Activated CD8-positive, alpha-beta memory T cell treated with anti-CD3 and anti-CD28 coated beads, Interleukin-2, amount 50 U/mL, for 48 hours (primary cell): ENCODE measurements around the gene ARFGAP2.

Experiments used
- DNase-seq: peaks from one replicate; pipeline ENCODE4 v3.0.0-alpha.2; 2020

Gene ARFGAP2

DNA sequence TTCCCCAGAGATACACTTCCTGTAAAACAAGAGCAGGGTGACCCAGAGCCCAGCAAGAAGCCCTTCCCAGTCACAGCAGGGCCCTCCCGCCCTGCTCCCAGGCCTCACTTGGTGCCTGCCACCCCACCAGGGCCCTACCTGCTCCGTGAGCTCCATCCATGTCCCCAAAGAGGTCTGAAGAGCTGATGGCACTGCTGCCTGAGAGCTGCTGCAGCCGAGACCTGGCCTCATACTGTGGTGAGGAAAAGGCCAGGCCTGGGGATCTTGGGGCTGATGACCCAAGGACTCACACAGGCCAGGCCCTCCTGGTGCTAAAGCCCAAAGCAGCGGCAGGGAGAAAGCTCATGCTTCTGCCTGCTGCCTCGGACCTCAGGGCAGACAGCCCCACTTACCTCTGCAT is 10.3 kb downstream of the ARFGAP2 start:
- DNase-seq: no peak

DNA sequence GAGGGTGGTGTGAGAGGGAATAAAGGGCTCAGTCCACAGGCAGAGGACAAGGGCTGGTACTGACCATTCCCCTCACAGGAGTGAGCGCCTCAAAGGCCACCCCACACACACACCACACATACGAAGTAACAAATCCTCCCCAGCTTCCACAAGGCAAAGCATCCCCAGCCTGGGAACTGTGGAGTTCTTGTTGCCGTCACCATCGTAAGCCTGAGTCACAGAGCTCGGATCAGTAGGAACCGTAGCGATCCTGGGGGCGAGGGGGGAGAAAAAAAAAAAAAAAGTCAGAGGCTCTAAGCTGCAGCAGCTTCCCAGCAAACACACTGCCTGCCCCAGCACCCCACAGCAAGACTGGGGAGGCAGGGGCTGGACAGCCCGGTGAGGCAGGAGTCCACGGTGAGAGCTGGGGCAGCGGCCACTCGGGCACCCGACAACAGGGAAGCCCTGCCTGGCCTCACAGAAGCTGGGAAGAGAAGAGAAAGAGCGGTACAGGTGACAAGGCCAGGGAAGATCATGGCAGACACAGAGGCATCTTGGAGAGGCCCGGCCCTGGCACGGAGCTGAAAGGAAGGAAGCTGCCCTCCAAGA is 11.3 kb downstream of the ARFGAP2 start:
- no peak for DNase-seq

DNA sequence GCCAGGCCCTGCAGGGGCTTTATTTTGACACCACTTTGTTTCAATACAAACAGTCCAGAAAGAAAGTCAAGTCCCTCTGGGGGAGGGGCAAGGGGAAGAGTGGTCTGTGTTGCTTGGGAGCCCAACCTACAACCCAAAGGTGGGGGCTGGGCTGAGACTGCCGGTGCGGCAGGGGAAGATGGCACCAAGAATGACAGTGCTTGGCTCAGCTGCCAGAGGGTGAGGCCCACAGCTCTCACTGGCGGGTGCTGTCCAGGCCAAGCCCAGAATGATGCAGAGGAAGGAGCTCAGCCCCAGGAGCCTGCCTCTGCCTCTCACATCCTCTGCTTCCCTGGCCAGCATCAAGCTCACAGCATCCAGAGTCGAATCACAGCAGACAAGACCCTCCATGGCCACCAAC is 12.4 kb downstream of the ARFGAP2 start:
- no peak for DNase-seq

DNA sequence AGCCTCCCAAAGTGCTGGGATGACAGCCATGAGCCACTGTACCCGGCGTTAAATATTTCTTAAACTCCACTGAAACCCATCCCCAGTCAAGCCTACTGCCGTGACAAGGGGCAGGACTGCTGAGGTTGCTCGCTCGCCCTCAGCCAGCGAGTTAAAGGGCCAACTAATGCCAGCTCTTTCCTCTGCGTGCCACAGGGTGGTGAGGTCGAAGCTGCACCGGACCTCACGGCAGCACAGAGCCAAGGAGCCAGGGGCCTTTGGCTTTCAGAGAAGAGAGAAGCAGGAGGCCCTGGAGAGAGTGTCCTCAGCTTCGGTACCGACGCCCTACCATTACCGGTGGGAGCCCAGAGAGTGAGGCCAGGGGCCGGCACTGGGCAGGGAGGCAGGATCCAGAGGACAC is 12.8 kb downstream of the ARFGAP2 start:
- DNase-seq: no peak

DNA sequence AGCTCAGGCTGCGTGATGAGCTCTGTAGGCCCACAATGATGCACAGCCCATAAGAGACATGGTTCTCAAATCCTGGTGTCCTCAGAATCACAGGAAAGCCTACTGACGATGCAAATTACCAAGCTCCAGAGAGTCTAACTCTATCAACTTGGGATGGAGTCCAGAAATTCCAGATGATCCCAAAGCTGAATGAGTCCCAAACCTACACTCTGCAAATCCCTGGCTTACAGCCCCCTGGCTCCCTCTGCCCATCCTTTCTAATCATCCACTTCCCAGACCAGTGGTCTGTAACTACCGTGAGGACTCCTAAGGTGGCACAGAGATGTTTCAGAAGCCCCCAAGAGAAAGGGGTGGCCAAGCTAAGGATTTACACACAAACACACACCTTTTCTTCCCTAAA is 13.5 kb downstream of the ARFGAP2 start:
- DNase-seq: no peak

DNA sequence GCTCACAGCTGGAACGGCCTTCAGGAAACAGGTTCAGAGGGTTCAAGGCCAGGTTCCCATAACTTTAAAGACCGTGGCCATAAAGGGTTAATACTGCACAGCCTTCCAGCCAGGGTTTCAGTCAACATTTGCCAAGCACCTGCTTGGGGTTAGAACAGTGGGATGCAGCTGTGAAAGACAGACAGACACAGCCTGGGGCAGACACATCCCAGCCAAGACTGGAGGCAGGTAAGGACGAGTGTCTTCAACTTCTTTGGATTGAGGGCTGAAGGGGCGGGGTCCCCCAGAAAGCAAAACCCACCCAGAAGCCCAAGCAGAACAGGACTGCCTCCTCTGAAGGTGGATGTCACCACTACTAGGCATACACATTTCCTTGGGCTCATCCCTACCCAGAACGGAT is 14.3 kb downstream of the ARFGAP2 start:
- no peak for DNase-seq

DNA sequence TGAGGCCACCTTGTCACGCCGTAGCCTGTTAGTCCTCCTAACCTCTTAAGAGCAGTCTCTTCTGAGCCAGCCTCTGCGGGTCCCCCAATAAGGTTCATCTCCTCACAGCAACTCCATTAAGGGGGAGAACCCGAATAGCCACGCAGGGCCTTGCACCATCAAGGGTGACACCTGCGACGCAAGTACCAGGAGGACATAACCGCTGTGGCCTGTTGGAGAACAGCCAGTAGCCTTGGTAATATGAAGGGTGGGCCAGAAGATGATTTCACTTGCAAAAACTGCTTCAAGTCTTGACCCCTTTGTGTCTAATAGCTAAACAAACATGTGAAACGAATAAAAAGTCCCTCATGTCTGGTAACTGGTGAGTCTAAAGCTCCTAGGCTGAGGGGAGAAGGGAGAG is 14.8 kb downstream of the ARFGAP2 start:
- no peak for DNase-seq

DNA sequence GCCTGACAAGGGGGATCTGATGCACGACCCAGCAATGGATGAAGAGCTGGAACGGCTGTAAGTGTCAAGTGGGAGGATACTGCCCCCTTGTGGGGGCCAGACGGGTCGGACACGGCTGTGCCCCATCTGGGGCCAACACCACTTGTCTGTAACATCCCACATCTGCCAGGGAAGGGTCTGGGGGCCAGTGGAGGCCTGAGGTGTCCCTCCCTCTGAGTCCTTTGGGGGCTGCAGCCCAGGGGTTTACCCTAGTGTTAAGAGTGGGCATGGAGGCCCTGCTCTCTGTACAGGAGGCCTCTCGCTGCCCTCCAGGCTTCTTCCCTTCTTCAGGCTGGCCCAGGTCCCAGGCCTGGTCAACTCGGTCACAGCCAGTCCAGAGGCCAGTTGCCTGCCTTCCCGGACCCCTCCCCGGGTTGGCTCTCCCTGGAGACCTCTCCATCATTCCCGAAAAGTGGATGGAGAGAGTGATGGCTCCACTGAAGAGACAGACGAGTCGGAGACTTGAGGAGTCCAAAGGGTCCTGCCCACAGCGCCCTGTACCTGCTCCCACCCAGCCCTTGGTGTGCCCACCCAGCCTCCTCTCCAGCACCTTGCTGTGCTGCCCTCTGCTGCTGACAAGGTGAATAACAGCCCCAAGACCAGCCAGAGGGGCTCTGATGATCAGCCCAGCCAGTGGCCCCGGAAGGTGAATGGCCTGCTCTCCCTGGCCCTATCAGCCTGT is 15.4 kb downstream of the ARFGAP2 start:
- DNase-seq: peak; percentile 79

DNA sequence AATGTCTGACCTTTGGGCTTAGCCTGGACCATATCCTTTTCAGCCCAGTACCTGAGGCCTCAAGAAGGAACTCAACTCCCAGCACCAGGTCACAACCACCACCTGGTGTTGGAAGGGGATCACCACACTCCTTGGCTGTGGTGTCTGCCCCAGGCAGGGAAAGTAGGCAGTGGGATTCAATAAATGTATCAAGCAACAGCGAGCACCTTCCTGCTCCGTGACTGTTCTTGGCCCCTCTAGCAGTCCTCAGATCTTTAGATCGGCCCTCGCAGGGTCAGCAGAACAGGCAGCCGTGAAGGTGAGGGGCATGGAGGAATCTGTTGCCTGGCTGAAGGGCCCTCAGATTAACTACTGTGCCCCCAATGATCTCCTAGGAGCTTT is 15.9 kb downstream of the ARFGAP2 start:
- DNase-seq: no peak

DNA sequence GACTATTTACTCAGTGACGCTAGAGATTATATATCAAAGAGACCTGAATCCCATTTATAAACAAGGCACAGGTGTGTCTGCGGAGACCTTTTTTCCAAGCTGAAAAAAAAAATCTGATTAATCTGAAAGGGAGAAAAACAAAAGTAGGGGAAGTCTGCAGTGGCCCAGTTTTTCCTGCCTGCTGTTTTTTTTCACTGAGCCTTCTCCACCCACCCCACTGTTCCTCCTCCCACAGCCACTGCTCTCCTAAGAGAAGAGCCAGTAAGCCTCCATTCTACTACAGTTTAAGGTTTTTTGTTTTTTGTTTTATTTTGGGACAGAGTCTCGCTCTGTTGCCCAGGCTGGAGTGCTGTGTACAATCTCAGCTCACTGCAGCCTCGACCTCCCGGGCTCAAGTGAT is 18.4 kb downstream of the ARFGAP2 start:
- no peak for DNase-seq

DNA sequence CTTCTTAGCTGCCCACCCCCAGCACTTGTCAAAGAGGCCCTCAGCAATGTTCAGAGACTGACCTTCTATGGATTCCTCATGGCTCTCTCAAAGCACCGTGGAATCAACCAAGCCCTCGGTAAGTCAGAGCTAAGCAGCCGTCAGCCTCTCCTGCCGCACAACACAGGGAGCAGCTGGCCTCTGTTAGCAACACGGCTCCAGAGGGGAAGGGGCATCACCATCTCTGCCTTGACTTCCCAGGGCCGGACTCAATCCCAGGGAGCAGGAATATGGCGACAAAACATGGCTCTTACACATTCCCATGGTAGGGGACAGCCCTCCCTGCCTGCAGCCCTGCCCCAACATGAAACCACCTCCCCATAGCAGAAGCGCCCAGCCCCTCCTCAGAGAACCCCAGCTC is 18.9 kb downstream of the ARFGAP2 start:
- DNase-seq: no peak

DNA sequence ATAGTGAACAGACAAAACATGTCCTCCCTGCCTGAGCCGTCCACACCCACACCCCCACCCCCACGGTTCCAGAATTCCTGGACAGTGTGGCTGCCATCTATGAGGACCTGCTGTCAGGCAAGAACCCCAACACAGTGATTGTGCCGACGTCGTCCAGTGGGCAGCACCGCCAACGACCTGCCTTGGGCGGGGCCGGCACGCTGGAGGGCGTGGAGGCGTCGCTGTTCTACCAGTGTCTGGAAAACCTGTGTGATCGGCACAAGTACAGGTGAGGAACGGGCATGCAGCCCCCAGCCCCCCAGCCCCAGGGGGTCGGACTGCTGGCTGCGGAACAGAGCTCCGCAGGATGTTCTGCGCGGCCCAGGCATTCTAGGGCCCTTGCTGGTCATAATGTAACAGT is 19.7 kb downstream of the ARFGAP2 start:
- no peak for DNase-seq

DNA sequence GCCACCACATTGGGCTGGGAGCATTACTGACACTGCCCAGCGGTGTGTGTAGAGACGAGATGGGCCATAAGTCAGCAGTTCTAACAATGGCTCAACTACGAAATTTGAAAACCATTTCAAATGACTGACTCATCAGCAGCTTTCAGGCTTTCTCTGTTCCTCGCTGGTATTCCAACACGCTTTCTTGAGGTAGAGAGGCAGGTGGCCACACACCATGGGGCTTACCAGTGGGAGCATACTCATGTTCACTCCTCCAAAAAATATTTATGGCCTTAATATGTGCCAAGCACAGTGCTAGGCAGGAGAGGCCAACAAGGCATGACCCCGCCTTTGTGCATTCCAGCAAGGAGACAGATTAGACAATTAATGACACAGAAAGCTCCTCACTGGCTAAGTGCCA is 20.3 kb downstream of the ARFGAP2 start:
- no peak for DNase-seq

DNA sequence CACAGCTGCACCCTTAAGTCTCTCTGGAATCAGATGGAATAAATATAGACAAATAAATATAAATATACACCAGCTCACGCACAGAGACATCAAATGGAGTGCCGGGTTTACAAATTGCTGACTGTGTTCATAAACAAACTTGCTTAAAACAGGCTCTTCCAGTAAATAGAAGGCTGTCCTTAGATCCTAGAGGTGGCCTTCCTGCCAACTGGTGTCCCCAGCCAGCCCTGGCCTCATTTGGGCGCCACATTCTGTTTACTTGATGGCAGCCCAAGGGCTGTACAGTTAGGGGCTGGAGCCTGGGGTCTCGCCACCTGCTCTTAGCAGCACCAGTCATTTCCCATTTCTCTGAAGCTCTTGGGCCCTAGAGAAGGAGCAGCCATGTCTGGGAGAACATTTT is 20.8 kb downstream of the ARFGAP2 start:
- DNase-seq: no peak

DNA sequence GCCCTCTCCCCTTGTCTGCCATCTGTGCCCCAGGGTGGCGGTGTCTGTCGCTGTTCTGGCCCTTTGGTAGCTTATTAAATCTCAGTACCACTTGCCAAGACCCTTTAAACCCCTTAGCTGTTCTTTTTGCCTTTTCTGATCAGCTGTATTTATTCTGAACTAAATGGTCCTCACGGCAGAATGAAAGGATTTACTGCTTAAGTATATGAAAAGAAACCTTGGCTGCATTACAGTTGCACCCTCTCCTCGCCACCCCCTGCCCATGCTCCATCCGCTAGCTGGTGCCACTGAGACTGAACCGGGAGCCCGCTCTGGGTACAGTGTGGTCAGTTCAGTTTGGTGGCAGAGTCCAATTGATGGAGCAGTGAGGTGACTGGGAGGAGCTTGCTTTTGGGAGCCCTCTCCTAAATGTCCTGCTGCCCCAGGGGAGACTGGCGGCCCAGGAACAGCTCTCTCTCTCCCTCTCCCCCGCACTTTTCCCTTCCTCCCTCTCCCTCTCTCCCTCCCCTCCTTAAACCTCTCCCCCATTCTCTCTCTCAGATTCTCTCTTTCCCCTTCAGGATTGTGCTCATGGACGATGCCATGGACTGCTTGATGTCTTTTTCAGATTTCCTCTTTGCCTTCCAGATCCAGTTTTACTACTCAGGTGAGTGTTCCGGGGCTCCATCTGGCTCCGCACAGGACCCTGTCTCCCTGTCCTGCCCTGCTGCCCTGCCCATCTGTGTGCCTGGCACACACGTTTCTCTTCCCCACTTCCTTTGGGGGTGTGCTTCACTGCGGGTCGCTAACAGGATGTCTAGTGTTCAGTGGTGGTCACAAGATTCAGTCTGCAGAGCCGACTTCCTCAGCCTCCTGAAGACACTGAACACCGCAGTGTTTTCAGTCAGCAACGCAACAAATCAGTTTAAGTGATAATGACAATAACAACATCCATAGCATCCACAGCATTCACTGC is 21.8 kb downstream of the ARFGAP2 start:
- no peak for DNase-seq

DNA sequence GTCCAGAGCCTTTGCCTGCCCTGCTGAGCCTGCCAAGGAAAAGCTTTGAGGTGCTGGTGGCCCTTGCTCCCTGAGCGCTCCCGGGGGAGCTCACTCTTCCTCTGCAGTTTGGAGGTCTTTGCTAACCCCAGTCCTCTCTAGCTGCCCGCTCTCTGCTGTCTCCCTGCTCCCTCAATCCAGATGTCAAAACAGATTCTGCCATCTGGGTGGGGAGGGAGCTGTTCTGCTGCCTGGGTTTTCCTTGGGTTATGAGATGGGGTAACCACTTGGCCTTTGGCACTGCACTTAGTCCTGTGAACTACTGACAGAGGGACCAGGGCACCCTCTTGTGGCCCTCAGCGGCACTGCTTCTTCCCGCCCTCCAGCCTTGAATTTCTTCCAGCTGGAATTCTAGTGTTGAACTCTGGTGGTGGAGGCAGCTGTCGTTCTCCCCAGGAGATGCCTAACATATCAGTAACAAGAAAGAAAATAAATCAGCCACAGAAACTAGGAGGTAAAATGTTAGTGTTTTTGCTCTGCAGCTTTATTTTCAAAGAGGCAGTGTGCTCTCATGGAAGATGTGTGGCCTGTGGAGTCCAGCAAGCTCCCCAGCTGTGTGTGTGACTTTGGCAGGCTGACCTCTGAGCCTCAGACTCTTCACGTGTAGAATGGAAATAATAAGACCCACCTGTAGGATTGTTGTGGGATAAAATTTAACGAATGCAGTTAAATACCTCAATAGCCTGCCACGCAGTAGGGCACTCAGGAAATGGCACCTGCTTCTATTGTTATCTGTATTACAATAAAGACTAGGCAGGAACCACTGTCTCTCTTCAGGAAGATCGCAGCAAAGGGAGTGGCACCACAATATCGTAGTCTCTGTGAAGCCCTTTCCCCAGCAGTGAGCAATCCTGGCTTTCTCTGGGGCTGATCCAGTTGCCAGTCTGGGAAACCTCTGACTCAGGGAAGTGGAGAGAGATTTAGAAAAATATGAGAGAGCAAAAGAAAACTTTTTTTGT is 23.4 kb downstream of the ARFGAP2 start:
- peak; percentile 76 for DNase-seq

DNA sequence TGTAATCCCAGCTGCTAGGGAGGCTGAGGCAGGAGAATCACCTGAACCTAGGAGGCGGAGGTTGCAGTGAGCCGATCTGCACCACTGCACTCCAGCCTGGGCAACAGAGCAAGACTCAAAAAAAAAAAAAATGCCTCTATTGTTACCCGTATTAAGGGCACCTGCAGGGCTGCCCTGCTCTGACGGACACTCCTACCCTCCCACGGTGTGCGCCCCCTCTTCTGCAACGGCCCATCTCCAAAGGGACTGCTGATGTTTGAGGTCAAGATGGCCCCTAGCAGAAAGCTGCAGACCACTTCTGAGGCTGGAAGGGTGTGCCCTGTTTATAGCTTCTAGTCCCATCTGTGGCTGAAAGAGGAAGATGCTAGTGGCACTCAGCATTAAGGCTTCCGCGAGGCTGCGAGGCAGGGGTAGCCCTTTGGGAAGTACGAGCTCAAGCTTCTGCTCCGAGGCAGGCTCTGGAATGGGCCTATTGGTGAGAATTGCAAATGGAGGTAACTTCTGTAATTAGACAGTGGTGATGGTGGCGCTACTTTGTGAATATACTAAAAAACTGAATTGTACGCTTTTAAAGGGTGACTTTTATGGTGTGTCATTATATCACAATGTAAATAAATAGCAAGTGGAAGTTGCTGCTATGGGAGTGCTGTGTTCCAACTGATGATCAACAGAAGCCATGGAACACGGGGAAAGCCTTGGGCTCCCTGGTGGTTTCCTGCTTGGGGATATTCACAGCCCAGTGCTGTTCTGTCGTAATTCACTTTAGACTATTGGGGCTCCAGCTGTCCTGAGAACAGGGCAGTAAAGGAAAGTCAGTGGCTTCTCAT is 24.3 kb downstream of the ARFGAP2 start:
- DNase-seq: no peak

DNA sequence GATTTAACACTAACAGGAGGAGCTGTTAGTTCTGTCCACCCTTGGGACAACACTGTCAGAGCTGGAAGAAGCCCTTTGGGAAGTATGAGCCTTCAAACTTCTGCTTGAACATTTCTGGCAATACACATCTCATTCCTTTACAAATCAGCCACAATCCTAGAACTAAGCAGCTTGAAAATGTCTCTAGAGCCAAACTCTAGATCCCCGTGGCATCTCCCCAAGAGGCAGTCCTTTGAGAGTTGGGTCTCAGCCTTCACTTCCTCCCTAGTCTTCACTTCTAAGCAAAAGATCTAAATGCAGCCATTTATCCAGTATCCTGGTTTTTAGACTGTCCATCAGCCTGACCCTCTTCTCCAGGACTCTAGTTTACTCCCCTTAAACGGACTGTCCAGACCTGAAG is 26.9 kb downstream of the ARFGAP2 start:
- no peak for DNase-seq

DNA sequence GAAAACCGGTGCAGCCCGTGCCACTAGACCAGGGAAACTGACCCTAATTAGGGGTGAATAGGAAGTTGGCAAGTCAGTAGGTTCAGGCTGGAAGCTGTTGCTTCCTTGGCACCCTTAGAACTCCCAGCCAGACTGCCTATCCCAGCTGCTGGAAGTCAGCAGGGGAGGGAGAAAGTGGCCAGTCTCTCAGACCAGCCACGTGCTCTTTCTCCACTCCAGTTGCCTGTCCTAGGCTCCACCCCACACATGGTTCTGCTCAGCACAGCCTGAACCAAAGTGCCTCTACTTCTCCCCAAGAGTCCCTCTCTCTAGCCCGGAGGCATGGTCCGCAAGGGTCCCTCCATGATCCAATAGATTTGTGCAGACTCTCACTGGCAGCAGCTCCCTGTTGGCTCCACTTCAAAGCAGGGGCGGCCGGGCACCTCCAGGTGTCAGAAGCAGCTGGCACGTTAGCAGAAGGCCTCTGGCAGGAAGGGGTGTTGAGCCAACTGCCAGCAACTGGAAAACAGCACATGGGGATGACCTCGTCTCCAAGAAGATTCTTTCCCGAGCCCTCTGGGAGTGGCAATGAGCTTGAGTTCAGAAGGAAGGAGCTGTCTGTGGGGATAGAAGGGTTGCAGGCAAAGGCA is 27.7 kb downstream of the ARFGAP2 start:
- no peak for DNase-seq

DNA sequence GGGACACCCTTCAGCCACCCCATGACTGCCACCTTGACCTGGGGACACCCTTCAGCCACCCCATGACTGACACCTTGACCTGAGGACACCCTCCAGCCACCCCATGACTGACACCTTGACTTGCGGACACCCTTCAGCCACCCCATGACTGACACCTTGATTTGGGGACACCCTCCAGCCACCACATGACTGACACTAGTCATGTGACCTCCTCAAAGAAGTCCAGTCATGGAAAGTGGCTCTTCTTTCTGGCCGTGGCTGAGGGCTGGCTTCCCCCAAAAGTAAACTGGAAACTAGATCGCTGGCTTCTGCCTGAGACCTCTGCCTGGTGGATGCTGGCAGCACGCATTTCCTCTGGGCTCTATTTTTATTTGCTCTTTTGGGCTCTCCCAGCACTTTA is 28.4 kb downstream of the ARFGAP2 start:
- DNase-seq: no peak

DNA sequence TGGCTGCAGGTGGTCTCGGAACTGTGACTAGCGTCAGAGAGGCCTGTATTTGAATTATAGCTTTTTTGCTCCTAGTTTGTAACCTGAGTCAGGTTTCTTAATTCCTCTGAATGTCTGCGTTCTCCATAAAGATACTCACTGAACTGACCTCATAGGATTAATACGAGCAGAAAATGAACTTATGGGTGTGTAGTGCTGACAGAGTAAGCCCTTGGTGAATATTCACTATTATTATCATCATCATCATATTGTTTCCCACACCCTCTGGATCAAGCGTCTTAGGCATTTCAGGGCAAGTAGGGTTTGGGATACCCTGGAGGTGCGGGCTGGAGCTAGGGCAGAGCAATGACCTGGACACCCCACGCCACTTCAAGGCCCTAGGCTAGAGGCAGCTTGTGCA is 29.0 kb downstream of the ARFGAP2 start:
- DNase-seq: no peak
